PC-9 (cell line): ENCODE data around the gene OAF.

Experiments used
- EZH2 ChIP-seq: fragments of 200-600 bp; sonication (generic); IDR thresholded peaks from 2 replicates; pipeline ENCODE4 v1.8.0; 2017; ENCODE audit warnings: antibody characterized with exemption, low read depth
- TF ChIP-seq, protein P1 (sequence below): fragments of 200-600 bp; sonication (generic); conservative IDR thresholded peaks from 2 replicates; pipeline ENCODE4 v1.6.1; 2017; ENCODE audit warnings: mixed run types, antibody characterized with exemption, mild to moderate bottlenecking, moderate library complexity

- TF ChIP-seq, protein P1, sequence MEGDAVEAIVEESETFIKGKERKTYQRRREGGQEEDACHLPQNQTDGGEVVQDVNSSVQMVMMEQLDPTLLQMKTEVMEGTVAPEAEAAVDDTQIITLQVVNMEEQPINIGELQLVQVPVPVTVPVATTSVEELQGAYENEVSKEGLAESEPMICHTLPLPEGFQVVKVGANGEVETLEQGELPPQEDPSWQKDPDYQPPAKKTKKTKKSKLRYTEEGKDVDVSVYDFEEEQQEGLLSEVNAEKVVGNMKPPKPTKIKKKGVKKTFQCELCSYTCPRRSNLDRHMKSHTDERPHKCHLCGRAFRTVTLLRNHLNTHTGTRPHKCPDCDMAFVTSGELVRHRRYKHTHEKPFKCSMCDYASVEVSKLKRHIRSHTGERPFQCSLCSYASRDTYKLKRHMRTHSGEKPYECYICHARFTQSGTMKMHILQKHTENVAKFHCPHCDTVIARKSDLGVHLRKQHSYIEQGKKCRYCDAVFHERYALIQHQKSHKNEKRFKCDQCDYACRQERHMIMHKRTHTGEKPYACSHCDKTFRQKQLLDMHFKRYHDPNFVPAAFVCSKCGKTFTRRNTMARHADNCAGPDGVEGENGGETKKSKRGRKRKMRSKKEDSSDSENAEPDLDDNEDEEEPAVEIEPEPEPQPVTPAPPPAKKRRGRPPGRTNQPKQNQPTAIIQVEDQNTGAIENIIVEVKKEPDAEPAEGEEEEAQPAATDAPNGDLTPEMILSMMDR: no peak
- no peak for TF ChIP-seq EZH2
Observed at GRCh38 chr11:120209746-120210625, 846 bp upstream of the OAF start.
